Subcutaneous abdominal adipose tissue (tissue), 5 donors: Measurements from ENCODE around the gene APBB1IP.

Source experiments
- H3K27ac ChIP-seq: one replicate; pipeline ENCODE4 v1.7.0; 2013; ENCODE audit warnings: low read depth, mild to moderate bottlenecking, inconsistent platforms, low read length, moderate library complexity
- H3K27me3 ChIP-seq, 5 donors: one replicate each; pipeline ENCODE4 v1.7.0; 2013; ENCODE audit warnings: low read length in 5 of 5, inconsistent platforms in 1 of 5; ENCODE audit not compliant: control insufficient read depth in 5 of 5, insufficient read depth in 4 of 5
- H3K36me3 ChIP-seq, 5 donors: one replicate each; pipeline ENCODE4 v1.7.0; 2013; ENCODE audit warnings: low read length in 5 of 5; ENCODE audit not compliant: control insufficient read depth in 5 of 5, insufficient read depth in 5 of 5
- H3K4me1 ChIP-seq, 5 donors: one replicate each; pipeline ENCODE4 v1.7.0; 2013; ENCODE audit warnings: low read length in 5 of 5, mild to moderate bottlenecking in 3 of 5, moderate library complexity in 1 of 5; ENCODE audit not compliant: control insufficient read depth in 5 of 5, insufficient read depth in 5 of 5
- H3K4me3 ChIP-seq, 5 donors: one replicate each; pipeline ENCODE4 v1.7.0; 2013; ENCODE audit warnings: low read length in 5 of 5, low read depth in 1 of 5
- H3K9ac ChIP-seq, 5 donors: one replicate each; pipeline ENCODE4 v1.7.0; 2013; ENCODE audit warnings: low read length in 5 of 5, mild to moderate bottlenecking in 4 of 5, moderate library complexity in 3 of 5
- H3K9me3 ChIP-seq, 5 donors: one replicate each; pipeline ENCODE4 v1.7.0; 2013; ENCODE audit warnings: low read length in 5 of 5; ENCODE audit not compliant: control insufficient read depth in 5 of 5
- donor health status: healthy.
- donor health status: healthy.
- donor health status: healthy.
- donor health status: healthy.
- donor health status: healthy.

Gene APBB1IP

GRCh38 chr10:26534384-26534783 is 96.2 kb downstream of the APBB1IP start:
- no peak overlapping the region for H3K4me3 ChIP-seq
- H3K4me1 ChIP-seq: no peaks in the 10 kb centered on the region
- H3K9ac ChIP-seq: no peak overlapping the region
- H3K27me3 ChIP-seq: no peaks in the 10 kb centered on the region
- H3K36me3 ChIP-seq: peaks cover 9 to 31% (median 21%) of the 10 kb centered on the region in 5 donors
- H3K27ac ChIP-seq: no peak overlapping the region
- no peaks in the 10 kb centered on the region for H3K9me3 ChIP-seq

- Histone ChIP-seq H3K4me3 (no peak overlapping the region), H3K27ac (no peak overlapping the region), H3K9ac (no peak overlapping the region), H3K9me3 (no peaks in the 10 kb centered on the region), H3K27me3 (no peaks in the 10 kb centered on the region), H3K36me3 (peaks cover 6 to 31% (median 22%) of the 10 kb centered on the region in 5 donors), H3K4me1 (peaks cover 0 to 6% (median 0%) of the 10 kb centered on the region in 5 donors)
Measured at GRCh38 chr10:26540601-26541000, 102.5 kb downstream of the APBB1IP start.

- Histone ChIP-seq H3K27ac (peak overlapping the region; percentile 26), H3K36me3 (peaks cover 4 to 30% (median 18%) of the 10 kb centered on the region in 5 donors), H3K4me3 (no peak overlapping the region), H3K9ac (no peak overlapping the region), H3K27me3 (no peaks in the 10 kb centered on the region), H3K9me3 (no peaks in the 10 kb centered on the region), H3K4me1 (peaks cover 0 to 6% (median 0%) of the 10 kb centered on the region in 5 donors)
Measured at GRCh38 chr10:26543567-26544306, 105.6 kb downstream of the APBB1IP start.

- Histone ChIP-seq H3K4me3 (no peak overlapping the region), H3K4me1 (peaks cover 0 to 6% (median 0%) of the 10 kb centered on the region in 5 donors), H3K27me3 (no peaks in the 10 kb centered on the region), H3K36me3 (peaks cover 4 to 30% (median 18%) of the 10 kb centered on the region in 5 donors), H3K9me3 (no peaks in the 10 kb centered on the region), H3K9ac (no peak overlapping the region), H3K27ac (no peak overlapping the region)
Measured at GRCh38 chr10:26544932-26545331, 106.8 kb downstream of the APBB1IP start.

GRCh38 chr10:26550774-26551526 is 112.8 kb downstream of the APBB1IP start:
- H3K9me3 ChIP-seq: peaks cover 0 to 7% (median 4%) of the 10 kb centered on the region in 5 donors
- H3K4me3 ChIP-seq: peak overlapping the region in 1 of 5 donors; percentile 32
- peaks cover 13 to 32% (median 21%) of the 10 kb centered on the region in 5 donors for H3K36me3 ChIP-seq
- no peak overlapping the region for H3K27ac ChIP-seq
- H3K9ac ChIP-seq: no peak overlapping the region
- H3K4me1 ChIP-seq: peaks cover 0 to 10% (median 6%) of the 10 kb centered on the region in 5 donors
- no peaks in the 10 kb centered on the region for H3K27me3 ChIP-seq

- peaks cover 0 to 7% (median 4%) of the 10 kb centered on the region in 5 donors for H3K9me3 ChIP-seq
- peaks cover 0 to 32% (median 19%) of the 10 kb centered on the region in 5 donors for H3K4me1 ChIP-seq
- peak overlapping the region; percentile 86 for H3K27ac ChIP-seq
- H3K4me3 ChIP-seq: no peak overlapping the region
- no peaks in the 10 kb centered on the region for H3K27me3 ChIP-seq
- peaks cover 3 to 32% (median 21%) of the 10 kb centered on the region in 5 donors for H3K36me3 ChIP-seq
- no peak overlapping the region for H3K9ac ChIP-seq
Measured at GRCh38 chr10:26554246-26554645, 116.1 kb downstream of the APBB1IP start.

GRCh38 chr10:26555719-26556368 is 117.7 kb downstream of the APBB1IP start:
- Histone ChIP-seq H3K36me3 (peaks cover 4 to 39% (median 28%) of the 10 kb centered on the region in 5 donors), H3K27ac (peak overlapping the region; percentile 89)

GRCh38 chr10:26556748-26557640 is 118.9 kb downstream of the APBB1IP start:
- H3K27ac ChIP-seq: peak overlapping the region; percentile 89
- H3K36me3 ChIP-seq: peaks cover 11 to 38% (median 25%) of the 10 kb centered on the region in 5 donors
- H3K4me1 ChIP-seq: peaks cover 0 to 32% (median 19%) of the 10 kb centered on the region in 5 donors
- H3K9ac ChIP-seq: peak overlapping the region in 2 of 5 donors; percentile 2 to 43
- H3K9me3 ChIP-seq: no peaks in the 10 kb centered on the region
- no peak overlapping the region for H3K4me3 ChIP-seq
- no peaks in the 10 kb centered on the region for H3K27me3 ChIP-seq

More at GRCh38 chr10:26555719-26556368, 117.7 kb downstream of the APBB1IP start:
- Histone ChIP-seq H3K4me1 (peaks cover 0 to 32% (median 19%) of the 10 kb centered on the region in 5 donors), H3K4me3 (no peak overlapping the region), H3K9ac (peak overlapping the region in 2 of 5 donors; percentile 12 to 54), H3K9me3 (peaks cover 0 to 3% (median 2%) of the 10 kb centered on the region in 5 donors), H3K27me3 (no peaks in the 10 kb centered on the region)

GRCh38 chr10:26557641-26558014 is 119.5 kb downstream of the APBB1IP start:
- Histone ChIP-seq H3K9ac (peak overlapping the region in 2 of 5 donors; percentile 2 to 43), H3K4me1 (peaks cover 0 to 32% (median 19%) of the 10 kb centered on the region in 5 donors), H3K27ac (peak overlapping the region; percentile 89), H3K9me3 (no peaks in the 10 kb centered on the region), H3K4me3 (peak overlapping the region in 1 of 5 donors; percentile 12), H3K36me3 (peaks cover 12 to 38% (median 27%) of the 10 kb centered on the region in 5 donors), H3K27me3 (no peaks in the 10 kb centered on the region)
